Epithelial cell of alveolus of lung (primary cell): ENCODE measurements around the gene BCKDHB. TPM values are rescaled to one million over a fixed set of nuclear protein-coding genes. Genes with fewer than 3 reads are reported as not detected.

Experiments
- total RNA-seq: library from RNA; depleted of rRNA; stranded (reverse); fragments of >200 nt; gene quantifications from 2 replicates; pipeline ENCODE4 v1.2.1, GENCODE V29; 2015

The BCKDHB gene
- 7.1 and 10.0 TPM in 2 replicates for total RNA-seq

GRCh38 chr6:80106418-80107235 lies at the start of gene BCKDHB:
Gene BCKDHB (plus strand): TSS chr6:80106671. CDS start chr6:80106694, 23 bp downstream.

Other genes with a start within 250 kb of the BCKDHB start
- 7.1 and 9.0 TPM in 2 replicates for gene ELOVL4, start 159.1 kb upstream of the BCKDHB start, total RNA-seq
- 11.4 and 22.0 TPM in 2 replicates for gene TTK, start 102.0 kb upstream of the BCKDHB start, total RNA-seq